ENCODE results near the gene PMS1. TPM values are rescaled to one million over a fixed set of nuclear protein-coding genes. Genes with fewer than 3 reads are reported as not detected.

Gene PMS1
- total RNA-seq (2022; extraction: Qiagen RNA extraction) = 6.3 to 7.2 TPM (median 6.9 TPM) in 5 replicates

GRCh38 chr2:189783927-189784867 lies at the start of gene PMS1, which contains the start of gene ORMDL1:
PMS1 (plus strand) TSS chr2:189784450; CDS start chr2:189791810, 7,360 bp downstream.
ORMDL1 (minus strand) TSS chr2:189784339; CDS start chr2:189782595, 1,744 bp downstream.

GRCh38 chr2:189762551-189763298 lies 21.5 kb upstream of the PMS1 start, which contains the start of gene OSGEPL1:
OSGEPL1 (minus strand) TSS chr2:189762792; CDS start chr2:189761640, 1,152 bp downstream.

Other genes starting within 250 kb of the PMS1 start
- gene SLC40A1, start 203.7 kb upstream of the PMS1 start, total RNA-seq (2022; extraction: Qiagen RNA extraction) = 1.7 to 2.2 TPM (median 1.9 TPM) in 5 replicates
- 28.5 to 41.3 TPM (median 33.0 TPM) in 5 replicates for gene ASNSD1, start 123.0 kb upstream of the PMS1 start, total RNA-seq (2022; extraction: Qiagen RNA extraction)
- 1.0 to 1.9 TPM (median 1.3 TPM) in 5 replicates for gene ANKAR, start 109.8 kb upstream of the PMS1 start, total RNA-seq (2022; extraction: Qiagen RNA extraction)
- gene OSGEPL1, start 21.7 kb upstream of the PMS1 start, total RNA-seq (2022; extraction: Qiagen RNA extraction) = 3.7 to 4.1 TPM (median 3.8 TPM) in 5 replicates
- gene ORMDL1, start 111 bp upstream of the PMS1 start, total RNA-seq (2022; extraction: Qiagen RNA extraction) = 34.2 to 43.0 TPM (median 42.5 TPM) in 5 replicates